CD14-positive monocyte (primary cell): ENCODE results near the gene UBE2G2. TPM values are rescaled to one million over a fixed set of nuclear protein-coding genes. Genes with fewer than 3 reads are reported as not detected.

ENCODE experiments used
- DNase-seq, 3 donors: peaks; one replicate each; pipeline ENCODE4 v3.0.0-alpha.2; 2011 to 2022
- H2AFZ ChIP-seq: 2 replicates; pipeline ENCODE4 v1.6.0; 2012; ENCODE audit warnings: mild to moderate bottlenecking, low read depth, low read length, inconsistent platforms; ENCODE audit not compliant: insufficient read depth, poor library complexity, severe bottlenecking
- H3K27ac ChIP-seq, 2 donors: 1 replicate in 1 of 2; 2 replicates in 1 of 2; pipeline ENCODE4 v1.5.1; 2012 to 2013; ENCODE audit warnings: low read length in 2 of 2, control low read depth in 1 of 2, inconsistent platforms in 1 of 2, low read depth in 1 of 2, mild to moderate bottlenecking in 1 of 2
- H3K27me3 ChIP-seq, 2 donors: one replicate each; pipeline versions ENCODE4 v1.6.0 to v1.6.1; 2011 to 2013; ENCODE audit warnings: low read length in 2 of 2; ENCODE audit not compliant: control insufficient read depth in 2 of 2, insufficient read depth in 2 of 2
- H3K36me3 ChIP-seq, 2 donors: replicated peaks in 1 of 2; 1 replicate in 1 of 2; 2 replicates in 1 of 2; pipeline versions ENCODE4 v1.5.1 to v1.6.1; 2012 to 2013; ENCODE audit warnings: low read length in 2 of 2, control low read depth in 1 of 2, inconsistent platforms in 1 of 2, mild to moderate bottlenecking in 1 of 2; ENCODE audit not compliant: insufficient read depth in 2 of 2, control insufficient read depth in 1 of 2
- H3K4me1 ChIP-seq, 2 donors: 1 replicate in 1 of 2; 2 replicates in 1 of 2; pipeline versions ENCODE4 v1.5.1 to v1.6.1; 2012 to 2013; ENCODE audit warnings: low read length in 2 of 2, control low read depth in 1 of 2, inconsistent platforms in 1 of 2, mild to moderate bottlenecking in 1 of 2, moderate library complexity in 1 of 2; ENCODE audit not compliant: insufficient read depth in 2 of 2, control insufficient read depth in 1 of 2
- H3K4me2 ChIP-seq: replicated peaks from 2 replicates; pipeline ENCODE3; 2012; ENCODE audit warnings: low read length, moderate library complexity, mild to moderate bottlenecking; ENCODE audit not compliant: poor library complexity, severe bottlenecking; ENCODE audit errors: extremely low read depth
- H3K4me3 ChIP-seq, 3 experiments: fragments of 200-600 bp in 1 of 3; sonication (generic) in 1 of 3; replicated peaks in 1 of 3; 1 replicate in 2 of 3; 2 replicates in 1 of 3; pipeline ENCODE4 v1.5.1; 2011 to 2013; ENCODE audit warnings: low read length in 3 of 3, mild to moderate bottlenecking in 3 of 3, control low read depth in 2 of 3, low read depth in 2 of 3, inconsistent platforms in 1 of 3, moderate library complexity in 1 of 3
- H3K79me2 ChIP-seq: 2 replicates; pipeline ENCODE4 v1.6.0; 2012; ENCODE audit warnings: mild to moderate bottlenecking, control low read depth, inconsistent platforms, low read length, moderate library complexity; ENCODE audit not compliant: insufficient read depth
- H3K9ac ChIP-seq: 2 replicates; pipeline ENCODE4 v1.6.0; 2017; ENCODE audit warnings: low read length, mild to moderate bottlenecking; ENCODE audit not compliant: insufficient read depth, poor library complexity, severe bottlenecking
- H3K9me3 ChIP-seq, 2 donors: replicated peaks in 1 of 2; 1 replicate in 1 of 2; 2 replicates in 1 of 2; pipeline versions ENCODE4 v1.5.1 to v1.6.1; 2012 to 2013; ENCODE audit warnings: low read length in 2 of 2, control low read depth in 1 of 2; ENCODE audit not compliant: control insufficient read depth in 1 of 2, insufficient read depth in 1 of 2
- H4K20me1 ChIP-seq: 2 replicates; pipeline ENCODE4 v1.6.0; 2012; ENCODE audit warnings: mild to moderate bottlenecking, low read length, control low read depth, moderate library complexity; ENCODE audit not compliant: insufficient read depth
- H3K27ac Mint-ChIP-seq, 7 donors: one replicate each; pipeline ENCODE4 v1.8.0; 2020; ENCODE audit warnings: mild to moderate bottlenecking in 7 of 7, mixed read lengths in 7 of 7, moderate library complexity in 6 of 7, inconsistent platforms in 2 of 7
- H3K27me3 Mint-ChIP-seq, 3 donors: one replicate each; pipeline ENCODE4 v1.8.0; 2021 to 2022; ENCODE audit warnings: low read depth in 3 of 3, mild to moderate bottlenecking in 3 of 3, mixed read lengths in 3 of 3, moderate library complexity in 3 of 3, inconsistent platforms in 1 of 3
- H3K36me3 Mint-ChIP-seq, 2 donors: one replicate each; pipeline ENCODE4 v1.8.0; 2020; ENCODE audit warnings: mixed read lengths in 2 of 2, inconsistent platforms in 1 of 2, mild to moderate bottlenecking in 1 of 2
- H3K4me1 Mint-ChIP-seq: one replicate; pipeline ENCODE4 v1.8.0; 2020; ENCODE audit warnings: mild to moderate bottlenecking, mixed read lengths
- H3K4me3 Mint-ChIP-seq, 2 donors: one replicate each; pipeline ENCODE4 v1.8.0; 2020; ENCODE audit warnings: mild to moderate bottlenecking in 2 of 2, mixed read lengths in 2 of 2, moderate library complexity in 1 of 2
- H3K9me3 Mint-ChIP-seq, 7 donors: one replicate each; pipeline ENCODE4 v1.8.0; 2020 to 2022; ENCODE audit warnings: mixed read lengths in 7 of 7, mild to moderate bottlenecking in 6 of 7, moderate library complexity in 6 of 7, inconsistent platforms in 2 of 7
- WGBS: methylation state at CpG from one replicate; pipeline ENCODE4 v1.1.5; 2013; ENCODE audit warnings: missing lambda C conversion rate; ENCODE audit not compliant: insufficient coverage; 5-methylcytosine and 5-hydroxymethylcytosine counted together
- intact Hi-C, 2 donors: fragments of 100-400 bp; cut with micrococcal nuclease; formaldehyde crosslinking; loops; one replicate each; pipeline versions ENCODE4 v1.15.0 to v1.15.1; 2023
- polyA plus RNA-seq, 3 donors: library from polyadenylated mRNA; depleted of rRNA in 1 of 3; unstranded in 2 of 3; stranded (reverse) in 1 of 3; fragments of 300-500 nt in 2 of 3; fragments of >200 nt in 1 of 3; fragmentation: Illumina TruSeq in 2 of 3; gene quantifications; 1 replicate in 2 of 3; 2 replicates in 1 of 3; pipeline ENCODE4 v1.2.3, GENCODE V29; 2012 to 2021
- TF ChIP-seq, protein P1 (sequence below): fragments of 200-600 bp; IDR thresholded peaks from one replicate; pipeline ENCODE4 v1.8.0; 2022; ENCODE audit warnings: antibody characterized with exemption, mild to moderate bottlenecking

Gene UBE2G2
- polyA plus RNA-seq, 3 donors: 22.5 to 123 (median 31.0) TPM

DNA sequence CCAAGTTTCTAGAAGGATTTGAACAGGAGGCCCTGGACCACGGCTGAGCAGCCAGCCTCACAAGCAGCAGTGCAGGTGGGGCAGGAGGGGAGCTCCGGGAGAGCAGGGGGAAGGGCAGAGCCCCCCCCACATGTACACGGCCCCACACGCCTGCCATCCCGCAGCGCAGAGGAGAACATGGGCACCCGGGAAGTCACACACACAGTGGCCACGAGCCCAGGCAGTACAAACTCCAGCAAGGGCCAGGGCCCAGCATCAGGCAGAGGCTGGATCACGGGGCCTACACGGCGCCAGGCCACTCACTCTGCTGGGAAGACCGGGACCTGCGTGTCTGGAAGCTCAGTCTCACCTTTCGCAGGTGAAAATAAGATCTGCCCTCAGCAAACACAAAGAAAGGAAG lies 11.0 kb upstream of the UBE2G2 start:
- Histone ChIP-seq H3K27ac (no peak overlapping the region), H3K4me2 (no peak overlapping the region), H3K4me1 (peaks cover 5 to 18% of the 10 kb centered on the region in 2 donors), H3K36me3 (peaks cover 45 to 65% of the 10 kb centered on the region in 2 donors), H3K79me2 (peaks cover 88% of the 10 kb centered on the region), H3K4me3 (no peak overlapping the region), H2AFZ (no peak overlapping the region), H3K27me3 (no peaks in the 10 kb centered on the region), H4K20me1 (peaks cover 92% of the 10 kb centered on the region), H3K9me3 (no peaks in the 10 kb centered on the region), H3K9ac (no peak overlapping the region)
- intact Hi-C loops: loop anchor here in 1 of 2 donors (10.0 kb wide), 2 partner anchors 272 to 358 kb away; partner anchors contain the start of gene LRRC3
- H3K27me3 Mint-ChIP-seq: peaks cover 0 to 2% (median 2%) of the 10 kb centered on the region in 3 donors
- no peak for DNase-seq
- TF ChIP-seq, protein P1, sequence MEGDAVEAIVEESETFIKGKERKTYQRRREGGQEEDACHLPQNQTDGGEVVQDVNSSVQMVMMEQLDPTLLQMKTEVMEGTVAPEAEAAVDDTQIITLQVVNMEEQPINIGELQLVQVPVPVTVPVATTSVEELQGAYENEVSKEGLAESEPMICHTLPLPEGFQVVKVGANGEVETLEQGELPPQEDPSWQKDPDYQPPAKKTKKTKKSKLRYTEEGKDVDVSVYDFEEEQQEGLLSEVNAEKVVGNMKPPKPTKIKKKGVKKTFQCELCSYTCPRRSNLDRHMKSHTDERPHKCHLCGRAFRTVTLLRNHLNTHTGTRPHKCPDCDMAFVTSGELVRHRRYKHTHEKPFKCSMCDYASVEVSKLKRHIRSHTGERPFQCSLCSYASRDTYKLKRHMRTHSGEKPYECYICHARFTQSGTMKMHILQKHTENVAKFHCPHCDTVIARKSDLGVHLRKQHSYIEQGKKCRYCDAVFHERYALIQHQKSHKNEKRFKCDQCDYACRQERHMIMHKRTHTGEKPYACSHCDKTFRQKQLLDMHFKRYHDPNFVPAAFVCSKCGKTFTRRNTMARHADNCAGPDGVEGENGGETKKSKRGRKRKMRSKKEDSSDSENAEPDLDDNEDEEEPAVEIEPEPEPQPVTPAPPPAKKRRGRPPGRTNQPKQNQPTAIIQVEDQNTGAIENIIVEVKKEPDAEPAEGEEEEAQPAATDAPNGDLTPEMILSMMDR: no peak
- peaks cover 0 to 2% (median 0%) of the 10 kb centered on the region in 7 donors for H3K9me3 Mint-ChIP-seq
- no peak overlapping the region for H3K4me3 Mint-ChIP-seq
- H3K27ac Mint-ChIP-seq: no peak overlapping the region
- H3K4me1 Mint-ChIP-seq: peaks cover 17% of the 10 kb centered on the region
- 97% methylated on average over 13 of the region's 14 CpGs for WGBS
- H3K36me3 Mint-ChIP-seq: peaks cover 47 to 70% of the 10 kb centered on the region in 2 donors

DNA sequence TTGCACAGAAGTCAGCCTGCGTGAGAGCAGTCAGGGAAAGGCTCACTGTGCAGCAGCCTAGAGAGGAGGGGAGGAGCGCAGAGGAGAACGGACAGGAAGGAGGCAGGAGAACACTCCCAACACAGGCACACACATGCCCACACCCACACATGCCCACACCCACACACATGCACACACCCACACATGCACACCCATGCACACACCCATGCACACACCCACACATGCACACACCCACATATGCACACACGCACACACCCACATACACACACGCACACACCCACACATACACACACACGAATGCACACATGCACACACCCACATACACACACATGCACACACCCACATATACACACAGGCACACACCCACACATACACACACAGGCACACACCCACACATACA lies 9.2 kb upstream of the UBE2G2 start:
- H3K9me3 ChIP-seq: no peaks in the 10 kb centered on the region
- no peak overlapping the region for H3K27ac ChIP-seq
- H3K4me3 ChIP-seq: no peak overlapping the region
- no peaks in the 10 kb centered on the region for H3K27me3 ChIP-seq
- TF ChIP-seq, protein P1: no peak
- Mint-ChIP-seq H3K36me3 (peaks cover 64 to 85% of the 10 kb centered on the region in 2 donors), H3K4me1 (peaks cover 5% of the 10 kb centered on the region), H3K9me3 (no peaks in the 10 kb centered on the region), H3K27me3 (peaks cover 0 to 2% (median under 1%) of the 10 kb centered on the region in 3 donors), H3K27ac (peak overlapping the region in 2 of 7 donors; percentile 30 to 43), H3K4me3 (no peak overlapping the region)
- no peak for DNase-seq
- WGBS: 100% methylated on average over 2 of the region's 6 CpGs
- peaks cover 0 to 5% of the 10 kb centered on the region in 2 donors for H3K4me1 ChIP-seq
- H3K4me2 ChIP-seq: no peak overlapping the region
- H3K9ac ChIP-seq: no peak overlapping the region
- intact Hi-C loops: loop anchor here in 1 of 2 donors (10.0 kb wide), 2 partner anchors 274 to 356 kb away; partner anchors contain the start of gene LRRC3
- H4K20me1 ChIP-seq: peaks cover 74% of the 10 kb centered on the region
- H3K36me3 ChIP-seq: peaks cover 63 to 83% of the 10 kb centered on the region in 2 donors
- H3K79me2 ChIP-seq: peaks cover 74% of the 10 kb centered on the region
- no peak overlapping the region for H2AFZ ChIP-seq
